Mesothelial cell of epicardium (in vitro differentiated cells): ENCODE data around the gene GM2A. TPM values are rescaled to one million over a fixed set of nuclear protein-coding genes. Genes with fewer than 3 reads are reported as not detected.
A peak's percentile ranks its signal among the peaks of the same experiment; 100 is the strongest.

Source experiments
- DNase-seq, 2 experiments: peaks; one replicate each; pipeline ENCODE4 v3.0.0; 2021; ENCODE audit warnings: low spot score in 2 of 2; ENCODE audit not compliant: unreplicated experiment in 2 of 2
- H3K27ac Mint-ChIP-seq: 2 replicates; pipeline ENCODE4 v1.8.0; 2021; ENCODE audit warnings: mixed read lengths
- H3K27me3 Mint-ChIP-seq: 2 replicates; pipeline ENCODE4 v1.8.0; 2021; ENCODE audit warnings: low read depth, mixed read lengths
- H3K36me3 Mint-ChIP-seq: 2 replicates; pipeline ENCODE4 v1.8.0; 2021; ENCODE audit warnings: mixed read lengths
- H3K4me1 Mint-ChIP-seq: 2 replicates; pipeline ENCODE4 v1.8.0; 2021; ENCODE audit warnings: mixed read lengths
- H3K4me3 Mint-ChIP-seq: 2 replicates; pipeline ENCODE4 v1.8.0; 2021; ENCODE audit warnings: mild to moderate bottlenecking, moderate library complexity, mixed read lengths
- H3K9me3 Mint-ChIP-seq: 2 replicates; pipeline ENCODE4 v1.8.0; 2021; ENCODE audit warnings: mixed read lengths
- CTCF ChIP-seq: fragments of 200-600 bp; sonication (generic); IDR thresholded peaks from one replicate; pipeline ENCODE4 v1.5.0; 2021; ENCODE audit warnings: antibody characterized with exemption; ENCODE audit not compliant: unreplicated experiment
- total RNA-seq: library from RNA; stranded (reverse); gene quantifications from 3 replicates; pipeline ENCODE4 v1.2.1, GENCODE V29; 2021

The GM2A gene
- total RNA-seq, 1 donor from 2014 or later = 41.8 TPM

DNA sequence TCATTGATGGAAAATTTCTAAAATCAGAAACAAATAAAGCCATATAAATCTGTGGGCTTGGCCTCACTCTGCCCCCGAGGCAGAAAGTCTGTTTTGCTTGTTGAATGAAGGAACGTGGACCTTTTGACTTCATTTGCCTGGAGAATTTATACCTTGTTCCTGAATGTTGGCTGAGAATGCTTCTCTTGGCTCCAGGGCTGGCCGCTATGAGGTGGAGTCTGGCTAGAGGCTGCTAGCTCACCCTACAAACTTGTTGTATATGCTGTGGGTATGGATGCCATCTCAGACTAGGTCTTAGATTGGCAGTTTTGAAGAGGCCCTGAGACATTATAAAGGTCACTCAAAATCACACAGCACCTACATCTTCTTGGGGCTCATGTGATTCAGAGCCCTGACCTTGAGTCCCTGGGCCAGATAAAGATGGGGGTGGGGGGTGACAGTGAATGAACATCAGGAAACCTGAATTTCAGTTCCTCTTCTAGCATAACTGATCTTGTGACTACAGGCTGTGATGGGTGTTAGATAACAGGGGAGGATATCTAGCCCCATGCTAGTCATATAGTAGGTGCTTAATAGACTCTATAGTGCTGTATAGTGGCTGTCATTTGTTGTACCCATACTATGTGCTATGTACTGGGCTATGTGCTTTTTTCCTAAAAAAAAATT lies 2.8 kb downstream of the GM2A start:
- H3K27me3 Mint-ChIP-seq = no peaks in the 10 kb centered on the region
- no peak for TF ChIP-seq CTCF
- no peak for DNase-seq
- no peak overlapping the region for H3K4me3 Mint-ChIP-seq
- no peak overlapping the region for H3K27ac Mint-ChIP-seq
- peaks cover 28% of the 10 kb centered on the region for H3K4me1 Mint-ChIP-seq
- H3K36me3 Mint-ChIP-seq = no peaks in the 10 kb centered on the region
- H3K9me3 Mint-ChIP-seq = no peaks in the 10 kb centered on the region

GRCh38 chr5:151257731-151258181 lies 4.8 kb downstream of the GM2A start:
- no peak for TF ChIP-seq CTCF
- no peak for DNase-seq
- Mint-ChIP-seq H3K4me3 (no peak overlapping the region), H3K27me3 (no peaks in the 10 kb centered on the region), H3K4me1 (peaks cover 27% of the 10 kb centered on the region), H3K36me3 (peaks cover 3% of the 10 kb centered on the region), H3K9me3 (no peaks in the 10 kb centered on the region), H3K27ac (peak overlapping the region; percentile 22)

DNA sequence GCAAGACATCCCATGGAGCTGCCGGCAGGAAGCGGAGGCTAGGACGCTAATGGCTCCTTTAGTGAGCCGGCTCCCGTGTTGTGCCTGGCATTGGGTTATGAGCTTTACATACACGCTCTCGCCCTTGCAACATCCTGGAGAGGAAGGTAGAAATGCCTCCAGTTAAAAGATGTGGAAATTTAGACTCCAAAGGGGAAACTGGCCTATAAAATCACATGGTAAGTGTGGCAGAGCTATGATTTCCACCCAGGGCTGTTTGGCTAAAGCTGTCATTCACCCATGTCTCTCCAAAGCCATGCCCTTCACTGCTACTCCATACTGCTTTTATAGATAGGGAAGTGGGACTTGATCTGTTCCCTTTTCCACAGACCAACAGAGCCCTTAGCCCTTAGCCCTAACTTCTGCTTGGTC lies 5.2 kb downstream of the GM2A start:
- DNase-seq = no peak
- Mint-ChIP-seq H3K36me3 (peaks cover 5% of the 10 kb centered on the region), H3K4me1 (peaks cover 27% of the 10 kb centered on the region), H3K27me3 (no peaks in the 10 kb centered on the region), H3K9me3 (no peaks in the 10 kb centered on the region), H3K4me3 (no peak overlapping the region), H3K27ac (no peak overlapping the region)
- TF ChIP-seq CTCF = no peak

DNA sequence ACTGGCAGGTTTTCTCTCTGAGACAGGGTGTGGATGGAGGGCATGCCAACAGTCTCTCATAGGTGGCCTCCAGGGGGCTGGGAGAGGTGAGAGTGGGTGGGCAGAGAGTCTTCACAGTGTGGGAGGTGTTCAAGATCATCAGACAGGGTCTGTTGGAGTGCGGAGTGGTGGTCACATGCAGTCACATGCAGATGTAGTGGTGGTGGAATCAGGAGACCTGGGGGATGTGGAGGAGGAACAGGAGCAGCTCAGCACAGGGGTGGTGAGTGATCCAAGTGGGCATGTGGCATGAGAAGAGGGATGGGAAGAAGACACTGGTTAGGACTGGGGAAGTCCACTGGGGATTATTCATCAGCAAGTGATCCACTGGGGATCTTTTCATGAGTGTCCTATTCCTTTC lies 5.8 kb downstream of the GM2A start:
- TF ChIP-seq CTCF = no peak
- no peaks in the 10 kb centered on the region for H3K9me3 Mint-ChIP-seq
- H3K4me1 Mint-ChIP-seq = peaks cover 21% of the 10 kb centered on the region

GRCh38 chr5:151259931-151260330 lies 6.9 kb downstream of the GM2A start:
- no peak overlapping the region for H3K4me3 Mint-ChIP-seq
- peaks cover 8% of the 10 kb centered on the region for H3K36me3 Mint-ChIP-seq
- H3K27me3 Mint-ChIP-seq = no peaks in the 10 kb centered on the region
- DNase-seq = no peak
- H3K4me1 Mint-ChIP-seq = peaks cover 23% of the 10 kb centered on the region
- H3K9me3 Mint-ChIP-seq = no peaks in the 10 kb centered on the region
- TF ChIP-seq CTCF = no peak
- H3K27ac Mint-ChIP-seq = no peak overlapping the region

More for the DNA sequence above, 5.8 kb downstream of the GM2A start:
- peaks cover 6% of the 10 kb centered on the region for H3K36me3 Mint-ChIP-seq
- DNase-seq = no peak
- H3K27ac Mint-ChIP-seq = no peak overlapping the region
- H3K4me3 Mint-ChIP-seq = no peak overlapping the region
- H3K27me3 Mint-ChIP-seq = no peaks in the 10 kb centered on the region

- Mint-ChIP-seq H3K4me3 (no peak overlapping the region), H3K27ac (no peak overlapping the region), H3K36me3 (peaks cover 20% of the 10 kb centered on the region), H3K4me1 (peaks cover 17% of the 10 kb centered on the region), H3K27me3 (no peaks in the 10 kb centered on the region), H3K9me3 (no peaks in the 10 kb centered on the region)
- no peak for TF ChIP-seq CTCF
- no peak for DNase-seq
Observed at GRCh38 chr5:151262532-151262931, 9.5 kb downstream of the GM2A start.
